ENCODE data around the gene SLC5A2.

Gene SLC5A2

GRCh38 chr16:31487071-31487719, 4.3 kb downstream of the SLC5A2 start:
- TF ChIP-seq SIN3A (IDR thresholded peaks at IDR 0.05; ENCODE audit: borderline replicate concordance, insufficient read depth, low read length) (no peak), FOXP2 (optimal IDR thresholded peaks at IDR 0.05; ENCODE audit: borderline replicate concordance, extremely low read depth, extremely low read length, insufficient read depth) (no peak), TAF1 (IDR thresholded peaks at IDR 0.05; ENCODE audit: borderline replicate concordance, insufficient read depth, low read length) (no peak), POLR2AphosphoS5 (IDR thresholded peaks at IDR 0.05; ENCODE audit: low read depth, low read length) (no peak)
- TF ChIP-seq, protein P1, sequence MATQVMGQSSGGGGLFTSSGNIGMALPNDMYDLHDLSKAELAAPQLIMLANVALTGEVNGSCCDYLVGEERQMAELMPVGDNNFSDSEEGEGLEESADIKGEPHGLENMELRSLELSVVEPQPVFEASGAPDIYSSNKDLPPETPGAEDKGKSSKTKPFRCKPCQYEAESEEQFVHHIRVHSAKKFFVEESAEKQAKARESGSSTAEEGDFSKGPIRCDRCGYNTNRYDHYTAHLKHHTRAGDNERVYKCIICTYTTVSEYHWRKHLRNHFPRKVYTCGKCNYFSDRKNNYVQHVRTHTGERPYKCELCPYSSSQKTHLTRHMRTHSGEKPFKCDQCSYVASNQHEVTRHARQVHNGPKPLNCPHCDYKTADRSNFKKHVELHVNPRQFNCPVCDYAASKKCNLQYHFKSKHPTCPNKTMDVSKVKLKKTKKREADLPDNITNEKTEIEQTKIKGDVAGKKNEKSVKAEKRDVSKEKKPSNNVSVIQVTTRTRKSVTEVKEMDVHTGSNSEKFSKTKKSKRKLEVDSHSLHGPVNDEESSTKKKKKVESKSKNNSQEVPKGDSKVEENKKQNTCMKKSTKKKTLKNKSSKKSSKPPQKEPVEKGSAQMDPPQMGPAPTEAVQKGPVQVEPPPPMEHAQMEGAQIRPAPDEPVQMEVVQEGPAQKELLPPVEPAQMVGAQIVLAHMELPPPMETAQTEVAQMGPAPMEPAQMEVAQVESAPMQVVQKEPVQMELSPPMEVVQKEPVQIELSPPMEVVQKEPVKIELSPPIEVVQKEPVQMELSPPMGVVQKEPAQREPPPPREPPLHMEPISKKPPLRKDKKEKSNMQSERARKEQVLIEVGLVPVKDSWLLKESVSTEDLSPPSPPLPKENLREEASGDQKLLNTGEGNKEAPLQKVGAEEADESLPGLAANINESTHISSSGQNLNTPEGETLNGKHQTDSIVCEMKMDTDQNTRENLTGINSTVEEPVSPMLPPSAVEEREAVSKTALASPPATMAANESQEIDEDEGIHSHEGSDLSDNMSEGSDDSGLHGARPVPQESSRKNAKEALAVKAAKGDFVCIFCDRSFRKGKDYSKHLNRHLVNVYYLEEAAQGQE (IDR thresholded peaks at IDR 0.05; ENCODE audit: insufficient read depth in 1 of 2, low read depth in 2 of 2, low read length in 2 of 2) = no peak

- TF ChIP-seq TAF1 (IDR thresholded peaks at IDR 0.05; ENCODE audit: borderline replicate concordance, insufficient read depth, low read length) = no peak
- no peak for TF ChIP-seq POLR2AphosphoS5 (IDR thresholded peaks at IDR 0.05; ENCODE audit: low read depth, low read length)
- TF ChIP-seq FOXP2 (optimal IDR thresholded peaks at IDR 0.05; ENCODE audit: borderline replicate concordance, extremely low read depth, extremely low read length, insufficient read depth) = no peak
- TF ChIP-seq SIN3A (IDR thresholded peaks at IDR 0.05; ENCODE audit: borderline replicate concordance, insufficient read depth, low read length) = no peak
- TF ChIP-seq, protein P1 (IDR thresholded peaks at IDR 0.05; ENCODE audit: insufficient read depth in 1 of 2, low read depth in 2 of 2, low read length in 2 of 2) = no peak
These were observed 5.0 kb downstream of the SLC5A2 start for GRCh38 chr16:31487720-31488467.

DNA sequence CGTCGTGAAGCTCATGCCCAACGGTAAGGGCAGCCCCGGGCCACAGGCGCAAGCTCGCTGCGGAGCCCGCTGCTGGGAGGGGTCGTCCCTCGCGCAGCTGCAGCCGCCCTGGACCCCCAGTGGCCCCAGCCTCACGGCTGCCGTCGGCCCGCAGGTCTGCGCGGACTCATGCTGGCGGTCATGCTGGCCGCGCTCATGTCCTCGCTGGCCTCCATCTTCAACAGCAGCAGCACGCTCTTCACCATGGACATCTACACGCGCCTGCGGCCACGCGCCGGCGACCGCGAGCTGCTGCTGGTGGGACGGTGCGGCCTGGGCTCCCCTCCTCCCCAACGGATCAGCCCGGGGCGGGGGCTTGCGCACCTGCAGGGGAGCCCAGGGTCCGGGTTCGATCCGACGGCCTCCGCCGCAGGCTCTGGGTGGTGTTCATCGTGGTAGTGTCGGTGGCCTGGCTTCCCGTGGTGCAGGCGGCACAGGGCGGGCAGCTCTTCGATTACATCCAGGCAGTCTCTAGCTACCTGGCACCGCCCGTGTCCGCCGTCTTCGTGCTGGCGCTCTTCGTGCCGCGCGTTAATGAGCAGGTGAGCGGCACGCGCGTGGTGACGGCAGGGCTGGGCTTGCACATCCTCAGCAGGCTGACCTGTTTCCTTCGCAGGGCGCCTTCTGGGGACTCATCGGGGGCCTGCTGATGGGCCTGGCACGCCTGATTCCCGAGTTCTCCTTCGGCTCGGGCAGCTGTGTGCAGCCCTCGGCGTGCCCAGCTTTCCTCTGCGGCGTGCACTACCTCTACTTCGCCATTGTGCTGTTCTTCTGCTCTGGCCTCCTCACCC, 5.8 kb downstream of the SLC5A2 start:
- TF ChIP-seq POLR2AphosphoS5 (IDR thresholded peaks at IDR 0.05; ENCODE audit: low read depth, low read length) (no peak), SIN3A (IDR thresholded peaks at IDR 0.05; ENCODE audit: borderline replicate concordance, insufficient read depth, low read length) (no peak), FOXP2 (optimal IDR thresholded peaks at IDR 0.05; ENCODE audit: borderline replicate concordance, extremely low read depth, extremely low read length, insufficient read depth) (no peak), TAF1 (IDR thresholded peaks at IDR 0.05; ENCODE audit: borderline replicate concordance, insufficient read depth, low read length) (no peak)
- TF ChIP-seq, protein P1 (IDR thresholded peaks at IDR 0.05; ENCODE audit: insufficient read depth in 1 of 2, low read depth in 2 of 2, low read length in 2 of 2) = no peak

DNA sequence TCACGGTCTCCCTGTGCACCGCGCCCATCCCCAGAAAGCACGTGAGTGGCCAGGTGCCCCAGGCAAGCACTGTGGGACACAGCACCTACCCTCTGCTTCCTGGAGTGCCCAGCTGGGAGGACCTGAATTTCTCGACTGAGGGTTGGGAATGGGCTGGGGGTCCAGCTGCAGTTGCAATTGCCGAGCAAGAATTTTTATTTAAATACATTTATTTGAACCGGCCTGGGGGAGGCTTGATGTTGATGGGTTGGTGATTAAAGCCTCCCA, 6.3 kb downstream of the SLC5A2 start:
- TF ChIP-seq, protein P1 (IDR thresholded peaks at IDR 0.05; ENCODE audit: insufficient read depth in 1 of 2, low read depth in 2 of 2, low read length in 2 of 2) = no peak
- TF ChIP-seq FOXP2 (optimal IDR thresholded peaks at IDR 0.05; ENCODE audit: borderline replicate concordance, extremely low read depth, extremely low read length, insufficient read depth) (no peak), SIN3A (IDR thresholded peaks at IDR 0.05; ENCODE audit: borderline replicate concordance, insufficient read depth, low read length) (no peak), TAF1 (IDR thresholded peaks at IDR 0.05; ENCODE audit: borderline replicate concordance, insufficient read depth, low read length) (no peak), POLR2AphosphoS5 (IDR thresholded peaks at IDR 0.05; ENCODE audit: low read depth, low read length) (no peak)

All from PFSK-1 (cell line).